Osteoblast (primary cell): ENCODE measurements around the gene ALG11. TPM values are rescaled to one million over a fixed set of nuclear protein-coding genes. Genes with fewer than 3 reads are reported as not detected.

ENCODE experiments used
- DNase-seq: peaks from one replicate; pipeline ENCODE4 v3.0.0; 2011; ENCODE audit warnings: low spot score, mixed read lengths; ENCODE audit not compliant: insufficient read length; ENCODE audit errors: missing footprints
- H2AFZ ChIP-seq: 2 replicates; pipeline ENCODE4 v1.6.0; 2011; ENCODE audit warnings: mild to moderate bottlenecking, low read length
- H3K27ac ChIP-seq: 2 replicates; pipeline ENCODE4 v1.5.1; 2011; ENCODE audit warnings: mild to moderate bottlenecking, low read depth, low read length, moderate library complexity
- H3K27me3 ChIP-seq: 2 replicates; pipeline ENCODE4 v1.6.0; 2012; ENCODE audit warnings: mild to moderate bottlenecking, control low read depth, inconsistent platforms, low read length, moderate library complexity; ENCODE audit not compliant: insufficient read depth
- H3K36me3 ChIP-seq: 2 replicates; pipeline ENCODE4 v1.5.1; 2011; ENCODE audit warnings: mild to moderate bottlenecking, low read length, control low read depth, moderate library complexity; ENCODE audit not compliant: insufficient read depth
- H3K4me1 ChIP-seq: 2 replicates; pipeline ENCODE4 v1.5.1; 2011; ENCODE audit warnings: mild to moderate bottlenecking, low read length, control low read depth, moderate library complexity; ENCODE audit not compliant: insufficient read depth
- H3K4me2 ChIP-seq: 2 replicates; pipeline ENCODE4 v1.6.0; 2011; ENCODE audit warnings: mild to moderate bottlenecking, low read length; ENCODE audit not compliant: insufficient read depth
- H3K4me3 ChIP-seq: fragments of 200-600 bp; sonication (generic); 3 replicates; pipeline ENCODE4 v1.5.1; 2012; ENCODE audit warnings: mild to moderate bottlenecking, low read length, inconsistent platforms; ENCODE audit not compliant: insufficient read depth
- H3K79me2 ChIP-seq: 2 replicates; pipeline ENCODE4 v1.6.0; 2012; ENCODE audit warnings: mild to moderate bottlenecking, low read length, control low read depth, inconsistent platforms; ENCODE audit not compliant: insufficient read depth
- H3K9me3 ChIP-seq: 2 replicates; pipeline ENCODE4 v1.5.1; 2011; ENCODE audit warnings: low read depth, low read length, control low read depth
- H4K20me1 ChIP-seq: 2 replicates; pipeline ENCODE4 v1.6.0; 2012; ENCODE audit warnings: mild to moderate bottlenecking, low read length, control low read depth; ENCODE audit not compliant: insufficient read depth
- CTCF ChIP-seq: IDR thresholded peaks from 2 replicates; pipeline ENCODE4 v1.5.1; 2011; ENCODE audit warnings: mild to moderate bottlenecking, low read depth, low read length, moderate library complexity; ENCODE audit errors: extremely low read depth
- total RNA-seq: library from RNA; depleted of rRNA; stranded (reverse); fragments of >200 nt; gene quantifications from 2 replicates; pipeline ENCODE4 v1.2.3, GENCODE V29; 2012

ALG11 gene
- total RNA-seq, 1 donor: 23.9 TPM

- Histone ChIP-seq H3K27me3 (peaks cover 31% of the 10 kb centered on the region), H3K79me2 (no peaks in the 10 kb centered on the region)
- peak; percentile 77 for DNase-seq
These were observed 16.3 kb upstream of the ALG11 start for GRCh38 chr13:51995677-51996551.

GRCh38 chr13:51996641-51997040 is 15.6 kb upstream of the ALG11 start:
- no peak for DNase-seq
- TF ChIP-seq CTCF: no peak
- no peaks in the 10 kb centered on the region for H3K4me1 ChIP-seq
- H3K27ac ChIP-seq: no peak overlapping the region
- no peaks in the 10 kb centered on the region for H3K36me3 ChIP-seq
- no peak overlapping the region for H3K4me3 ChIP-seq
- H3K9me3 ChIP-seq: no peaks in the 10 kb centered on the region
- no peak overlapping the region for H3K4me2 ChIP-seq
- peaks cover 31% of the 10 kb centered on the region for H3K27me3 ChIP-seq
- no peak overlapping the region for H2AFZ ChIP-seq
- H4K20me1 ChIP-seq: peaks cover 17% of the 10 kb centered on the region
- H3K79me2 ChIP-seq: no peaks in the 10 kb centered on the region

More at GRCh38 chr13:51995677-51996551, 16.3 kb upstream of the ALG11 start:
- Histone ChIP-seq H3K9me3 (no peaks in the 10 kb centered on the region), H3K36me3 (no peaks in the 10 kb centered on the region), H4K20me1 (peaks cover 17% of the 10 kb centered on the region), H3K4me1 (no peaks in the 10 kb centered on the region), H3K4me2 (no peak overlapping the region), H3K27ac (no peak overlapping the region), H3K4me3 (no peak overlapping the region), H2AFZ (no peak overlapping the region)
- TF ChIP-seq CTCF: no peak

DNA sequence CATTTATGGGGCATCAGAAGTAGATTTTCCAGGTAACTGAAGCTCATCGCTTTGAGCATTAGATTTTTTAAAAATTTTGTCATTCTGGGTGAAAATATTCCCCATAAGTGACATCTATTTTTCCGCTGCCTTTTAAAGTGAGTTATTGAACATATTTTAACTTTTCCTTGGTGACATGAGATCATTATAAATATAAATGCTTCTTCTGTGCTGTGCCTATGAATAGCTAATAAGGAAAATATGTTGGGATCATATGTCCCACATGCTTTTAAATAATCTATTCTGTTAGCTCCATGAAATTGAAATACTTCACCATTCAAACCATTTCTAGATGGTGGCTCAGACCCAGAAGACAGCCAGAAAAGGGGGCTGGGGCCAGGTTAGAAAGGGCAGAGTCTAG is 15.0 kb upstream of the ALG11 start:
- H4K20me1 ChIP-seq: peaks cover 17% of the 10 kb centered on the region
- no peak overlapping the region for H3K27ac ChIP-seq
- H2AFZ ChIP-seq: no peak overlapping the region
- no peaks in the 10 kb centered on the region for H3K79me2 ChIP-seq
- no peak for DNase-seq
- no peak overlapping the region for H3K4me2 ChIP-seq
- H3K27me3 ChIP-seq: peaks cover 28% of the 10 kb centered on the region
- H3K36me3 ChIP-seq: no peaks in the 10 kb centered on the region
- no peaks in the 10 kb centered on the region for H3K9me3 ChIP-seq
- H3K4me3 ChIP-seq: no peak overlapping the region
- no peak for TF ChIP-seq CTCF
- H3K4me1 ChIP-seq: no peaks in the 10 kb centered on the region

GRCh38 chr13:51997641-51998330 is 14.4 kb upstream of the ALG11 start:
- Histone ChIP-seq H3K27ac (no peak overlapping the region), H2AFZ (no peak overlapping the region), H3K27me3 (peaks cover 28% of the 10 kb centered on the region), H3K79me2 (no peaks in the 10 kb centered on the region), H3K4me2 (no peak overlapping the region), H3K4me3 (no peak overlapping the region), H3K4me1 (no peaks in the 10 kb centered on the region), H4K20me1 (peaks cover 17% of the 10 kb centered on the region), H3K36me3 (no peaks in the 10 kb centered on the region), H3K9me3 (no peaks in the 10 kb centered on the region)
- TF ChIP-seq CTCF: no peak
- DNase-seq: no peak
